GM23338 (cell line): ENCODE results near the gene ELOB.

ENCODE experiments used
- CTCF ChIP-seq, 2 experiments: fragments of 200-600 bp in 1 of 2; sonication (generic) in 1 of 2; conservative IDR thresholded peaks; 2 replicates each; pipeline versions ENCODE4 v1.5.1 to v1.6.1; 2016 to 2017; ENCODE audit warnings: antibody characterized with exemption in 2 of 2, low read depth in 2 of 2, mild to moderate bottlenecking in 2 of 2, moderate library complexity in 1 of 2
- EZH2 ChIP-seq: fragments of 200-600 bp; sonication (generic); IDR thresholded peaks from one replicate; pipeline ENCODE4 v1.8.0; 2017; ENCODE audit warnings: antibody characterized with exemption, mild to moderate bottlenecking, low read depth; ENCODE audit not compliant: unreplicated experiment
- EZH2phosphoT487 ChIP-seq: fragments of 200-600 bp; sonication (generic); IDR thresholded peaks from one replicate; pipeline ENCODE4 v1.8.1; 2018; ENCODE audit warnings: antibody characterized with exemption; ENCODE audit not compliant: unreplicated experiment
- POLR2AphosphoS5 ChIP-seq: IDR thresholded peaks from 2 replicates; pipeline ENCODE4 v1.6.1; 2016; ENCODE audit warnings: antibody characterized with exemption, low read depth
- REST ChIP-seq: IDR thresholded peaks from one replicate; pipeline ENCODE4 v1.6.1; 2018; ENCODE audit warnings: antibody characterized with exemption; ENCODE audit not compliant: unreplicated experiment
- STAT1 ChIP-seq: IDR thresholded peaks from one replicate; pipeline ENCODE4 v1.6.1; 2016; ENCODE audit warnings: antibody characterized with exemption; ENCODE audit not compliant: unreplicated experiment

GRCh38 chr16:2798723-2799204 is 21.7 kb upstream of the ELOB start:
- no peak for TF ChIP-seq CTCF (conservative IDR thresholded peaks at IDR 0.05; ENCODE audit: low read depth in 2 of 2)
- TF ChIP-seq EZH2: no peak
- TF ChIP-seq REST: no peak
- TF ChIP-seq EZH2phosphoT487: no peak
- TF ChIP-seq POLR2AphosphoS5: no peak
- TF ChIP-seq STAT1: no peak
